ENCODE results near the gene GPC6.

DNA sequence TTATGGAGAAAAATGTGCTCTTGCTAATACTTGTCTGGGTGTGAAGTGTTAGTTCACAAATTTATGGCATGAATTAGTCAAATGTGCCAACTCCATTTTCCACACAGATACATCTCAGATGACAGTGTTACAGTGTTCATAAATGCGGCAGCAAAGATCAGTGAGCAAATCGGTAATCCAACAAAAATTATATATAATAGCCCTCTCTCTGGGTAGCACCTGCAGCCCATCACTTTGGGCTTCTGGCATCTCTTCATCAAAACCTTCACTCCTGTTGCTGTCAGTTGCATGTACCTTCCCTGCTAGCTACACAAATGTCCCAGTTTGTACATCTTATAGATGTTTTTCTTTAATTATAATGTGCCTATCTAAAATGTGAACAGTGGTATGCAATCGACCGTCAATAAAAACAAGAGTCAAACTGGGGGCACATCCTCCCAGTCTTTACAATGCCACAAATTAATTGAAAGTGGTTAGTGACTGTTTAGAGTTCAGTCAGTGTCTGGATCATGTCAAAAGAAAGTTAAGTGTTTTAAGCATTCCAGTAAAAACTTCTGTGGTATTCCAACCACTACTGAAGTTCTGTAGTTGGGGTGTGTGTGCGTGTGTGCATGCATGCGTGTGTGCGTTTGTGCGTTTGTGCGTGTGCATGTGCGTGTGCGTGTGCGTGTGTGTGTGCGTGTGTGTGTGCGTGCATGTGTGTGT is 804.0 kb downstream of the GPC6 start:
- TF ChIP-seq, protein P1, sequence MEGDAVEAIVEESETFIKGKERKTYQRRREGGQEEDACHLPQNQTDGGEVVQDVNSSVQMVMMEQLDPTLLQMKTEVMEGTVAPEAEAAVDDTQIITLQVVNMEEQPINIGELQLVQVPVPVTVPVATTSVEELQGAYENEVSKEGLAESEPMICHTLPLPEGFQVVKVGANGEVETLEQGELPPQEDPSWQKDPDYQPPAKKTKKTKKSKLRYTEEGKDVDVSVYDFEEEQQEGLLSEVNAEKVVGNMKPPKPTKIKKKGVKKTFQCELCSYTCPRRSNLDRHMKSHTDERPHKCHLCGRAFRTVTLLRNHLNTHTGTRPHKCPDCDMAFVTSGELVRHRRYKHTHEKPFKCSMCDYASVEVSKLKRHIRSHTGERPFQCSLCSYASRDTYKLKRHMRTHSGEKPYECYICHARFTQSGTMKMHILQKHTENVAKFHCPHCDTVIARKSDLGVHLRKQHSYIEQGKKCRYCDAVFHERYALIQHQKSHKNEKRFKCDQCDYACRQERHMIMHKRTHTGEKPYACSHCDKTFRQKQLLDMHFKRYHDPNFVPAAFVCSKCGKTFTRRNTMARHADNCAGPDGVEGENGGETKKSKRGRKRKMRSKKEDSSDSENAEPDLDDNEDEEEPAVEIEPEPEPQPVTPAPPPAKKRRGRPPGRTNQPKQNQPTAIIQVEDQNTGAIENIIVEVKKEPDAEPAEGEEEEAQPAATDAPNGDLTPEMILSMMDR (IDR thresholded peaks at IDR 0.05; ENCODE audit: poor library complexity), result no peak
- TF ChIP-seq EZH2phosphoT487 (IDR thresholded peaks at IDR 0.05; ENCODE audit: low read depth, severe bottlenecking, unreplicated experiment) (no peak), EZH2 (IDR thresholded peaks at IDR 0.05; ENCODE audit: borderline replicate concordance) (no peak)
